Ectodermal cell (in vitro differentiated cells): ENCODE data around the gene TBC1D19.

Experiments
- H3K27ac ChIP-seq: 2 replicates; pipeline ENCODE4 v1.7.0; 2013; ENCODE audit warnings: mild to moderate bottlenecking, low read depth, low read length; ENCODE audit not compliant: insufficient read depth, poor library complexity, severe bottlenecking
- H3K27me3 ChIP-seq: 2 replicates; pipeline ENCODE4 v1.7.0; 2013; ENCODE audit warnings: mild to moderate bottlenecking, low read length; ENCODE audit not compliant: insufficient read depth, control insufficient read depth, poor library complexity, severe bottlenecking
- H3K36me3 ChIP-seq: one replicate; pipeline ENCODE4 v1.7.0; 2013; ENCODE audit warnings: low read length; ENCODE audit not compliant: control insufficient read depth, insufficient read depth
- H3K4me1 ChIP-seq: one replicate; pipeline ENCODE4 v1.7.0; 2013; ENCODE audit warnings: low read length; ENCODE audit not compliant: control insufficient read depth, insufficient read depth
- H3K4me3 ChIP-seq: 2 replicates; pipeline ENCODE4 v1.7.0; 2013; ENCODE audit warnings: low read depth, low read length, control low read depth; ENCODE audit not compliant: insufficient read depth
- H3K9me3 ChIP-seq: 2 replicates; pipeline ENCODE4 v1.7.0; 2013; ENCODE audit warnings: mild to moderate bottlenecking, low read length, moderate library complexity; ENCODE audit not compliant: control insufficient read depth
- WGBS, 2 experiments: methylation state at CpG; one replicate each; pipeline ENCODE4 v1.1.7; 2013; ENCODE audit warnings: missing lambda C conversion rate in 2 of 2; 5-methylcytosine and 5-hydroxymethylcytosine counted together

Gene TBC1D19

DNA sequence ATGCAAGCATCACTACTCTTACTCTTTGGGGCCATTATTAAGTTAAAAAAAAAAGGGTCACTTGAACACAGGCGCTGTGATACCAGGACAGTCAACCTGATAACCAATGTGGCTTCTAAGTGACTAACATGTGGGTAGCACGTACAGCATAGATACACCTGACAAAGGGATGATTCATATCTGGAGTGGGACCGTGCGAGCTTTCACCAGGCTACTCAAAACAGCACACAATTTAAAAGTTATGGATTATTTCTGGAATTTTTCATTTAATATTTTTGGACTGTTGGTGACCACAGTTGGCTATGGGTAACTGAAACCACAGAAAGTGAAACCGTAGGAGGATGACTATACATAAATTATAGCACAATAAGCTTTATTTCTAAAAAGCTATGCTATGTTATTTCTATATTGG lies 162.9 kb downstream of the TBC1D19 start:
- 93 to 95% methylated on average over 2 to 4 of the region's 5 CpGs for WGBS, 2 experiments
- H3K36me3 ChIP-seq = no peaks in the 10 kb centered on the region
- H3K4me3 ChIP-seq = no peak overlapping the region
- H3K27ac ChIP-seq = no peak overlapping the region
- no peaks in the 10 kb centered on the region for H3K4me1 ChIP-seq
- no peaks in the 10 kb centered on the region for H3K27me3 ChIP-seq
- no peaks in the 10 kb centered on the region for H3K9me3 ChIP-seq

DNA sequence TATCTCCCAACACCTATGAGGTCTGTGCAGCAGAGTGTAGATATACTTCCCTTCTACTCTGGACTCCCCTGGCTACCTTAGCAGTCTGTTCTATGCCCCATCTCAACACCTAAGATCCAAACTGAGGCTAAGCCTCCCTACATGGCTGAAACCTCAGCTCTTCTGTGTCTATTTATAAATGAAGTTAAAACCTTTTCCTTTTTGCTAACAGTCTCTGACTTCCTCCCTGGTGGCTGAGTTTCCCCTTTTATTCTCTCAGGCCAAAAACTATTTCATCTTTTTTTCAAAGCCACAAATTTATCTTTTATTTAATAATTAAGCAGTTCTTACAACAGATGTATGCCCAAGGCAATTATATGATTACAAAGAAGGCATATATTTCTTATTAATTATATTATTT lies 164.9 kb downstream of the TBC1D19 start:
- Histone ChIP-seq H3K27me3 (no peaks in the 10 kb centered on the region), H3K4me1 (no peaks in the 10 kb centered on the region), H3K27ac (no peak overlapping the region), H3K36me3 (no peaks in the 10 kb centered on the region), H3K9me3 (no peaks in the 10 kb centered on the region), H3K4me3 (no peak overlapping the region)

DNA sequence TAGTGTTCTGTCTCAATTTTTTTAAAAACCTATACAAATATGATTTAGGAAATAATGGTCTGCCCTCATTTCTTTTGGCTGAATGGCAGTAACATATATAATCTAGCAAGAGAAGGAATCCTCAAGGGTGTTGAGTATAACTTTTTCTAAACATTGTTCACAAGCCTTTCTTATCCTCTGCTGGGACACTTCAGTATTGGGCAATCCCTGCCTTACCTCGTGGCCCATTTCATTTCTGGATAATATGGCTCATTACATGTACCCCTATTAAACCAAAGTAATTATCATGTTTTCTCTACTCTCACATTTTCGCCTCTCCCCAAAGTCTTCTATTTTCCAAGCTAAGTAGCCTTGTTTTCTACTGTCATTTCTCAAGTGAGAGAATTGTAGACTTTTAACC lies 166.0 kb downstream of the TBC1D19 start:
- WGBS, 2 experiments = 95 to 98% methylated on average over 2 of the region's 2 CpGs
- Histone ChIP-seq H3K9me3 (no peaks in the 10 kb centered on the region), H3K4me1 (no peaks in the 10 kb centered on the region), H3K27me3 (no peaks in the 10 kb centered on the region), H3K36me3 (no peaks in the 10 kb centered on the region), H3K27ac (no peak overlapping the region), H3K4me3 (no peak overlapping the region)

DNA sequence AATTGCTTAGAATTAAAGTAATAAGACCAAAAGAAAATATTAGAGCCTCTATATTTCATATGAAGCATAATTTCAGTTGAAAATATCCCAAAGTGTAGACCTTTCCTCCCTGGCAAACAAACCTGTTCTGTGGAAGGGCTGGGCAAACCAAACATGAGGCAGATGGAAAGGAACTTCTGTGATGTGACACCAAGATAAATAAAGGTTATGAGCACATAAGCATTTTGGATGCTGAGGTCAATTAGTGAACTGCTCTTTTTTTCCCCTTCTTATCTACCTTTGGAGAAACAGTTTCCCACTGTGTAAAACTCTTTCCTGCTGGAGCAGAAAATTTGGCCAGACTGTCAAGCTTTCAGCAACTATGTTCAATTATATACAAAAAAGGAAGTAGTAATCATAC lies 167.1 kb downstream of the TBC1D19 start:
- Histone ChIP-seq H3K27ac (no peak overlapping the region), H3K36me3 (no peaks in the 10 kb centered on the region), H3K4me1 (no peaks in the 10 kb centered on the region), H3K9me3 (no peaks in the 10 kb centered on the region), H3K27me3 (no peaks in the 10 kb centered on the region), H3K4me3 (no peak overlapping the region)

DNA sequence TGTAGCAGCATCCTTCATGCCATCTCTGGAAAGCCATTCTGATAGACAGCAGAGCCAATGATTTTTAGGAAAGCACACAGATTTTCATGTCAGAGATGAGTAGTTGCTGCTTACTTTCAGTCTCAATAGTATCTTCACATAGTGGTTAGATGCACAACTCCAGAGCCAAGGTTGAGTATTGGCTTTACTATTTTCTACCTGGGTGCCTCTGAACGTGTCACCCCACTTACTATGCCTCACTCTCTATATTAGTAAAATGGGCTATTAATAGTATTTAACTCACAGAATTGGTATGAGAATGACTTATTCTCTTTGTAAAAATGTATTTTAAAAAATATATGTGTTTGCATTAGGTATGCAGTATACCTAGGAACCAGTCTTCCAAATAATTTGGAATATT lies 168.0 kb downstream of the TBC1D19 start:
- no peaks in the 10 kb centered on the region for H3K9me3 ChIP-seq

DNA sequence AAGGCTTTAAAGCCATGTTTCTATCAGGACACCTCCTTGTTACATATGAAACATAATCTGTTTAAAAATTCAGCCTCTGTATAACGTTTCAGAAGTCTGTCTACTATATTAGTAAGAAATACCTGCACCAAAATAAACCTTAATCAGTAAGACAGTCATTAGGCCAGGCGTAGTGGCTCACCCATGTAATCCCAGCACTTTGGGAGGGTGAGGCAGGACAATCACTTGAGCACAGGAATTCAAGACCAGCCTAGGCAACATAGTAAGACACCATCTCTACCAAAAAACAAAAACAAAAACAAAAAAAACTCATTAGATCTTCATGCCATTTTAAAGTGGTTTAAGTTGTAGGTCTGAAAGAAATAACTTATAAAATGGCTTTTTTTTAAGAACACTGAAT lies 169.3 kb downstream of the TBC1D19 start:
- no peak overlapping the region for H3K4me3 ChIP-seq
- H3K27ac ChIP-seq = no peak overlapping the region
- H3K4me1 ChIP-seq = no peaks in the 10 kb centered on the region
- H3K27me3 ChIP-seq = no peaks in the 10 kb centered on the region
- H3K36me3 ChIP-seq = no peaks in the 10 kb centered on the region
- 81 to 87% methylated on average over 2 of the region's 2 CpGs for WGBS, 2 experiments
- no peaks in the 10 kb centered on the region for H3K9me3 ChIP-seq

More for the DNA sequence above, 168.0 kb downstream of the TBC1D19 start:
- H3K27ac ChIP-seq = no peak overlapping the region
- 100% methylated on average over 1 of the region's 1 CpG; no CpG with 5 or more reads in 1 of the 2 experiments for WGBS, 2 experiments
- no peak overlapping the region for H3K4me3 ChIP-seq
- no peaks in the 10 kb centered on the region for H3K4me1 ChIP-seq
- H3K36me3 ChIP-seq = no peaks in the 10 kb centered on the region
- H3K27me3 ChIP-seq = no peaks in the 10 kb centered on the region

DNA sequence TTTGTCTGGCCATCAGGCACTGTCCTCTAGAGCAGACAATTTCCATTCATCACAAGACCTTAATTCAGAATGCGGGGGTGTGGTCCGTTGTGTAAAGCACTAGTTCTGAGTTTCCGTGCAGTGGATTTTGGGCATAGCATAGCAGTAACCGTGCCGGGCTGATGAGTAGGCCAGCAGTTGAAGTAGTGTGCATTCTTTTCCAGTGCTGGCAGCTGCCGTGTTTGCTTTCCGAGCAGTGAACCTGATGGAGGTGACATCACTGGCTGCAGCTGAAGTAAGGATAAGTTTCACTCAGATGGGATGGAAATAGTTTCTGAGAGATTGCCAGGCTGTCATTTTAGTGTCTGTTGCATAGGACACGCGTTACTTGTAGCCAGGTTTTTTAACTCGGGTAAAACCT lies 169.7 kb downstream of the TBC1D19 start:
- Histone ChIP-seq H3K4me3 (no peak overlapping the region), H3K27ac (no peak overlapping the region), H3K36me3 (no peaks in the 10 kb centered on the region), H3K27me3 (no peaks in the 10 kb centered on the region), H3K9me3 (no peaks in the 10 kb centered on the region), H3K4me1 (no peaks in the 10 kb centered on the region)
- 94 to 95% methylated on average over 10 of the region's 10 CpGs for WGBS, 2 experiments

DNA sequence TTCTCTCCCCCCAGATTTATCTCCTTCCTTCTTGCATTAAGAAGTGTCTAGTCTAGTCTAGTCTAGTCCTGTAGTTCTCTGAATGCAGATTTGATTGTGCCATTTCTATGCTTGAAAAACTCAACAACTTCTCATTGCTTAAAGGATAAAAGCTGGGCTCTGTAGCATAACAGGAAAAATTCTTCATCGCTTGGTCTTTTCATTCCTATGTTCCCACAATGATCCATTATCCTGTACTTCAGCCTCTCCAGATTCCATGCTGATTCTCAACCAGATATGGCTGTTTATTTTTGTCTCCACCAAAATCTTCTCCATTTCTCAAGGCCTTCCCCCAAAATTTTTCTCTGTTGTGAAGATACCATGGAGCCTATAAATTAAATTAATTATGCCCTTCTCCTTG lies 173.9 kb downstream of the TBC1D19 start:
- H3K4me3 ChIP-seq = no peak overlapping the region
- no peaks in the 10 kb centered on the region for H3K9me3 ChIP-seq
- no peaks in the 10 kb centered on the region for H3K36me3 ChIP-seq
- no peak overlapping the region for H3K27ac ChIP-seq
- no peaks in the 10 kb centered on the region for H3K4me1 ChIP-seq
- H3K27me3 ChIP-seq = no peaks in the 10 kb centered on the region
- WGBS, 2 experiments = 93% methylated on average over 1 of the region's 1 CpG

DNA sequence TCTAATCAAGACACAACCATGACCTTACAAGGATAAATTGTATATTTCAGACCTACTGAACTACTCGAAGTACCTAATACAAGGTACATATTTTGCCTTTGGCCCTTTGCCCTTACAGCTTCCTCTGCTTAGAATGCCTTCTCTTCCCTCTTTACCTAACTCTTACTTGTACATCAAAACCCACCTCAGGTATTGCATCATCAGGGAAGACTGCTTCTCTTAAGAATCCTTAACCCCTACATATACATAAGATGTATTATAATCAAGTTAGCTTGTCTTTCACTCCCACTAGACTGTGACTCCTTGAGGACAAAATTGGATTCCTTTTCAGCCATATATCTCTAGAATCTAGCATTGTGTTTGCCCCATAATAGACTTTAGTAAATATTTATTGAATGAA lies 175.0 kb downstream of the TBC1D19 start:
- H3K4me3 ChIP-seq = no peak overlapping the region
- H3K9me3 ChIP-seq = no peaks in the 10 kb centered on the region
- 87 to 94% methylated on average over 1 of the region's 1 CpG for WGBS, 2 experiments
- H3K27ac ChIP-seq = no peak overlapping the region
- no peaks in the 10 kb centered on the region for H3K27me3 ChIP-seq
- H3K4me1 ChIP-seq = no peaks in the 10 kb centered on the region
- H3K36me3 ChIP-seq = no peaks in the 10 kb centered on the region

DNA sequence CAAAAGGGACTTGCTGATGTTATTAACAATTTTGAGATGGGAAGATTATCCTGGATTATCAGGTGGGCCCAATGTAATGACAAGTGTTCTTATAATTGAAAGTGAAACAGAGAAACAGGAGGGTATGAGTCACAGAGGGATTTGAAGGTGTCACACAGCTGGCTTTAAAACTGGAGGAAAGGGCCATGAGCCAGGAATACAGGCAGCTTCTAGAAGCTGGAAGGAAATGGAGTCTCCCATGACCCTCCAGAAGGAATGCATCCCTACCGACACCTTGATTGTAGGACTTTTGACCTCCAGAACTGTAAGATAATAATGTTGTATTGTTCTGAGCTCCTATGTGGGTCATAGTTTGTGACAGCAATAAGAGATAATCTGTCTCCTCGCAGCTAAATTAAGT lies 178.8 kb downstream of the TBC1D19 start:
- Histone ChIP-seq H3K9me3 (no peaks in the 10 kb centered on the region), H3K27ac (no peak overlapping the region), H3K36me3 (no peaks in the 10 kb centered on the region), H3K4me1 (no peaks in the 10 kb centered on the region), H3K4me3 (no peak overlapping the region), H3K27me3 (no peaks in the 10 kb centered on the region)
- 90 to 95% methylated on average over 1 of the region's 2 CpGs for WGBS, 2 experiments

DNA sequence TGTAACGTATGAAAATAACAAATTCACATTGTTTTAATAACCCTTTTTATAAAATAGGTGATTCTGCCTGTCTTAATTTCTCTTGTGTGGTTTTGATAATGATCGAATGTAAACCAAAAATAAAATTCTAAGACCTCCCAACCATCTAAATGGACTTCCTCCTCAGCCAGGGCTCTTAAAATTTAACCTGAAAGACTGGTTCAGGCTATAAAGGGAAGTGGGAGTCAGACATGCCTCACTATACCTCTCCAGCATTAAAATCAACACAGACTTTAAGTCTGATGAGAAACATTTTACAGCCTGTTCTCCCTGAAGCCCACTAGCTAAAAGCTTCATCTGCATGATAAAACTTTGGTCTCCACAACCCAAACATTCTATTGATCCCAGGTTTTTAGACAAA lies 179.2 kb downstream of the TBC1D19 start:
- no peak overlapping the region for H3K4me3 ChIP-seq
- no peak overlapping the region for H3K27ac ChIP-seq
- no CpG with 5 or more reads among the region's 2 CpGs for WGBS, 2 experiments
- H3K36me3 ChIP-seq = no peaks in the 10 kb centered on the region
- no peaks in the 10 kb centered on the region for H3K9me3 ChIP-seq
- H3K4me1 ChIP-seq = no peaks in the 10 kb centered on the region
- no peaks in the 10 kb centered on the region for H3K27me3 ChIP-seq
